Activated effector memory CD4-positive, alpha-beta T cell treated with anti-CD3 and anti-CD28 coated beads, Interleukin-2, amount 50 U/mL, for 16 hours (primary cell): ENCODE results near the gene ODC1.
A peak's percentile ranks its signal among the peaks of the same experiment; 100 is the strongest.
"Not testable (repeated sequence)": the region's sequence is repeated elsewhere in the genome, so short reads cannot be mapped to it uniquely, and the experiment has no call there.

Source experiments
- DNase-seq: peaks from one replicate; pipeline ENCODE4 v3.0.0-alpha.2; 2020

Gene ODC1

DNA sequence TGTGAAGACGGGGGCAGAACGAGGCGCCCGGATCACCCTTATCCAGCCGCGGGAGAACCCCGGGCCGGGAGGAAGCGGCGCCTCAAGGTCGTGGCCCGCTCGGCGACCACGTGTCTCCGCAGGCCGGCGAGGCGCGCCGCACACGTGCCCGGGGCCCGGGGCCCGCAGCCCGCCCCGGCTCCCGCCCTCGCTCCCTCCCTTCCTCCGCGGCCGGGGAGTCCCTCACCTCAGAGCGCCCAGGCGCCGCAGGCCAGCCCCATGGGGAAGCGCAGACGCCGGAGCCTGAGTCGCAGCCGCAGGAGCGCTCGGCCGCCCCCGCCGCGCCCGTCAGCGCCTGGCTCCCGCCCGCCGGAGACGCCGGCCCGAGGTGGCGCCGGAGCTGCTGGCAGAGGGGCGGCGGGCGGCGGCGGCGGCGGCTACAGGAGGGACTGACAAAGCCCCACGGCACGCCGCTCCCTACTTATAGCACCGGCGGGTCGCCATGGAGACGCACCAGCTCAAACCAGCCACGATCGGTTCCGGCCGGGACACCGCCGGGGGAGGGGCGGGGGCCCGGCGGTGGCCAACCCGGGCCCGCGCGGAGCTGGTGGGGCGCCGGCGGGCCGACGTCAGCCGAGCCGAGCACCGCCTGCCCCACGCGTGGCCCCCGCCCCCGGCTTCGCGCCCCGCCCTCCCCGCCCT, at the start of gene ODC1:
TSS of gene ODC1 (minus strand) at position 433 of the 681 bp plus-strand sequence. CDS start 3,295 bp downstream, outside the sequence.
- peak; percentile 100 for DNase-seq

DNA sequence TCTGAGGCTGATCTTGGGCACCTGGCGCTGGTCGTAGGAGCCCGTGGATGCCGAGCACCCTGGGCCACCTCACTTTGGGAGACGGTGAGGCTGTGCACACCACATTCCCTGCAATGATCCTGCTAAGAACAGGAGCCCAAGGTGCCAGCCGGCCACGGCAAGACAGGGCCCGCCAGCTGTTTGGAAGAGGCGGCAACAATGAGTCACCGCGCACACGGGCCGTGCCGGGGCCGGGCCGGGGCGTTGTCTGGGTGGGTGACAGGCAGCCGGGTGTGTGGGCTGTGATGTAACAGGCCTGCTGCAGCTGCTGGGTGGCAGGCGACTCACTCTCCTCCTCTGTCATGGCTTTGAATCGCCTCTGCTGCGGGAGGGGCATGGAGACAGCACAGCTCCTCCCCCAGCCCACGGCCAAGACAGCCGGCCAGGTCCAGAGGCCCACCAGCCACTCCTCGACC, 49.7 kb upstream of the ODC1 start:
- peak; percentile 89 for DNase-seq

DNA sequence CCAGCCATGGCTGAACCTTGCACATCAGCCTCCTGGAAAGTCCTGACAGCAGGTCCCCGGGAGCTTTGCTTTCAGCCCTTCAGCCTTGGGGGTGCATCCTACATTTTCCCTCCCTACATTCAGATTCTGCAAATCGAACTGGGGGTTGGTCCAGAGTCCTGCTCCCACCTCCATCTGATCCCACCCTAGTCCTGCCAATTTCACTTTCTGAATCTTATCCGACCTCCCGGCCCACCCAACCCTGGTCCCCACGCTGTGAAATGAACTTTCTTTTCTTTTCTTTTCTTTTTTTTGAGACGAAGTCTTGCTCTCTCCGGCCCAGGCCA, 47.8 kb upstream of the ODC1 start:
- DNase-seq: peak; percentile 44

DNA sequence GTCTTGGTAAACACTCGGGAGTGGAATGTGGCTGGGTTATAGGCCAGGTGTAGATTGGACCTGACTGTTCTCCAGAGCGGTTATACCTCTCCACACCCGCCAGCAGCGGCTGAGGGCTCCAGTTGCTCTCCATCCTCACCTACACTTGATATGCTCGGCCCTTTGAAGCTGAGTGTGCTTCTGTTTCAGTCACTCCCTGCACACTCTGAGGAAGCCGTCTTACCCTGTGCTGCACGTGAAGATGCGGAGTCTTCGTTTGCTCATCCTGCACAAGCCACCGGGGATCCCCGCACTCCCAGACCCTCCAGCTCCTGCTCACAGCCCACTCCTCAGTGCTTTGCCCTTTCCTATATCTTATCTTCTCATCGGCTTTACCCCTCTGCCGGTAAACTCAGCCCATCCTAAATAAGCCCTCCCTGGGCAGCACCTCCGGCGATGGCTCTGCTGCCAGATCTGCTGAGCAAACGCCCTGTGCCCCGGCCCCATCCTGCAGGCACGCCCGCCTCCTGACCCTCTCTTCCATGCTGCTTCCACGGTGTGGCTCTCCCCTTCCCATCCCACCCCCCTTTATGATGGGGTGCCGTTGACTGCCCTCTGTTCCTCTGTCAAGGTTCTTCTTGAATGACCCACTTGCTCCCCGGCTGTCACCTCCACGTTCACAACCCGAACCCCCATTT, 47.3 kb upstream of the ODC1 start:
- DNase-seq: peak; percentile 57

DNA sequence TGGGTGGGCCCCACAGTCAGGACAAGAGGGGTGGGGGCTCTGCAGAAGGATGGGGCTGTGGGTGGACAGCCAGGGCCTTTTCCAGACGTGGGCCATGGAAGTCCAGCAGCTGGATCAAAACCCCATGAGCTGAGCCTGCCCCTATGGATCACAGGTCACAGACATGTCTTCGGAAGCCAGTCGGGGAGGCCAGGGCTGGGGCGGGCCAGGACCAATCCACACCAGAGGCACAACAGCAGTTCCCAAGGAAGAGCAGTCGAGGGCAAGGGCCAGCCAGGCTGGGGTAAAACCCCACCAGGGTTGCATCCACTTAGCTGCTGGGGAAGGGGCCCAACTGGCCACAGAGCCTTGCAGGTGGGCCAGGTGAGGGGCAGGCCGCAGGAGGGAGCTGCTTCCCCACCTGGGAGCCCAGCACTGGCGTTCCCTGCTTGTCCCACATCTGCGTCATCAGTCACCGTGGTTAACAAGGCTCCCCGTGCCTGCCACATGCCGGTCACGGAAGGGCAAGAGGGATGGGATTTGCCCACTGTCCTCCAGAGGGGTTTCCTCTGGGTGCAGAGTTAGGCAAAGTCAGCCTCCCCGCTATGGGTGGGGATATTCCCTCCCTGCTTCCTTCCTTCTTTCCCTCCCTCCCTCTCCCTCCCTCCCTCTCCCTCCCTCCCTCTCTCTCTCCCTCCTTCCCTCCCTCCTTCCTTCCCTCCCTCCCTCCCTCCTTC, 46.4 kb upstream of the ODC1 start:
- DNase-seq: peak; percentile 61

DNA sequence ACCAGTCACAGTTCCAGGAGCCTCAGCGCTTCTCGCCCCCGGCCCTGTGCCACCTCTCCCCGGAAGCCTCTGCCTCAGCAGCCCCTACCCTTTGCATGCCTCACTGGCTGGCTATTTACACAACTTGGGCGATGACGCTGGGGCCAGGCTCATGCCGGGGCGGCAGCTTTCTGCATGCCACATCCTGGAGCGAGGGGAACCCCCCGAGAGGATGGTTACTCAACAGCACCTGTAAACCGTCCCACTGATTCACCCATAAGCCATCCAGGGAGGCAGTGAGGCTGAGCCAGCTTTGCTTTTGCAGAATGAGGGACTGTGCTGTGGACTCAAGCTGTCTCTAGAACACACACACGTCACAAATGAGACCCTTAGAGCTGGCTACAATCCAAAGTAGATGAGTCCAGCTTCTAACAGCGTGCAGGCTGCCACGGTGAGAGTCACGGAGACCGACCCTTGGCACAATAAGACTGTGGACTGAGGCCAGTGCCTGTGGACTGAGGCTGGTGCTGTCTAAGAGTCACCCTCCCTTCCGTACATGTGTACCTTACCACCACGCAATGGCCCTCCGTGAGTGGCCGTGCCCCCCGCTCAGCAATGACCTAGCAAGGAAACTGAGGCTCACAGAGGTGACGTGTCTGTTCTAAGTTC, 45.6 kb upstream of the ODC1 start:
- peak; percentile 95 for DNase-seq

DNA sequence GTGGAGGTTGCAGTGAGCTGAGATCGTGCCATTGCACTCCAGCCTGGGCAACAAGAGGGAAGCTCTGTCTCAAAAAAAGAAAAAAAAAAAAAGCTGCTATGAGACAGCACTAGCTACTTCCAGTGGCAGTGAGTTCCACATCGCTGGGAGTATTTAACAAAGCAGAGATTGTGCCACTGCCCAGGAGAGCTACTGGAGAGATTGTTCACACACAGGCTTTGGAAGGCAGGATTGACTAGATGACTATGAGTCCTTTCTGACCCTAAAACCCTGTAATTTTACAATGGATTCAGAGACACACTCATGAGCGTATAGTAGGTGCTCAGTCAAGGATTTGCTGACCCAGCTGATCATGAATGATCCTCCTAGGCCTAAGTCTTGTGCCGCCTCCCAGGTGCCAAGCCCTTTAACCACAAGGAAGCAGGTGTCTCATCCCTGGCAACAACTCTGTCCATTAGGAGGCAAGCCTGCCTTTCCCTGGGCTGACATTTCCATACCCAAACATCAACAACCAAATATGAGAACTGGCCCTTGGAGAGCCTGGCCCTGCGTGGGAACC, 45.0 kb upstream of the ODC1 start:
- DNase-seq: peak; percentile 52

DNA sequence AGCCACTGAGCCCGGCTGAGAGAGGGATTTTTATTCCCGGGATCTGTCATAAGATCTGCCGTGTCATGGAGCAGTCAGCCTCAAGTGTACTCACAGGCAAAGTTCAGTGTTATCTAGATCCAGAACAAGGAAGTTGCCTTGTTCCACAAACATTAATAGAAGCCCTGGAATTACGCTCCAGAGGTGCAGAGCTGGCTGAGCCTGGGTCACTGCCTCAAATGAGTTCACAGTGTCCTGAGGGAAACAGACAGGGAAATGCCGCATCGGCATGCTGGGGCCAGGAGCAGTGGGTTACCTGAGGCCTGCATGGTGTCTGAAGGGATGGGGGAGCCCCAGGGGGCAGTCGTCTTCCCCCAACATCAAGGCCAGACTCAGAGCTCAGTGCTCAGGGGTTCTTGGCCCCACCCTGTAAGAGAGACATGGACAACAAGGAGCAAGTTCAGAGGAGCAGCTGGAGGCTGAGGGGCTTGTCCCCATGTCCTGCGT, 42.7 kb upstream of the ODC1 start:
- DNase-seq: peak; percentile 47

DNA sequence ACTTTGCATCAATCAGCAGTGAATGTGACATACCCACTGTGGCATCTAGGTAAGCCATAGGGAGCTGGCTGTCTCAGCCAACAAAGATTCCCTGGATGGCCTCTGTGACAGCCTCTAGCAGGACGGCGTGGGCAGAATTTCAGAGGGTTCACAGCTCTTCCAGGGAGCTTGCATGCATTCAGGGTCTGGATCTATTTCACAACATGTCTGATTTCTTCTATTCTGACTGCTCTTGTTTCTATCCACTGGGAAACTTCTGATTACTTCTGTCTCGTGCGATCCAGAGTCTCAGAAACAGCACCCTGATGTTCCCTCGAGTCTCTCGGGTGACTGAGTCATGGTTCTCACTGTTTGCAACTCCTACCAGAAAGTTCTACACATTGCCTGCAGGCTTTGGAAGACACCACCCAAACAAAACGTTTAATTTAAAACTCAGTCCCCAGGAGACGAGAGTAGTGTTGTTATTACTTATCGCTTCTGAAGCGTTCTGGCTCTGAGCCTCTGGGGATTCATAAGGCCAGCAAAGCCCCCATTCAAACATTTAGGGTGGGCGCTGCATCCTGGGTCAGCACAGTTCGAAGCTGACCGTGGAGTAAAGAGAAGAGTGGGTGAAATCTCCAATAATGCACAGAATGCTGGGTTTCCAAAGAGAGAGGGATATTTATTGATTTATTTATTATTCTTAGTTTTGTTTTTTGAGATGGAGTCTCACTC, 41.9 kb upstream of the ODC1 start:
- no peak for DNase-seq

DNA sequence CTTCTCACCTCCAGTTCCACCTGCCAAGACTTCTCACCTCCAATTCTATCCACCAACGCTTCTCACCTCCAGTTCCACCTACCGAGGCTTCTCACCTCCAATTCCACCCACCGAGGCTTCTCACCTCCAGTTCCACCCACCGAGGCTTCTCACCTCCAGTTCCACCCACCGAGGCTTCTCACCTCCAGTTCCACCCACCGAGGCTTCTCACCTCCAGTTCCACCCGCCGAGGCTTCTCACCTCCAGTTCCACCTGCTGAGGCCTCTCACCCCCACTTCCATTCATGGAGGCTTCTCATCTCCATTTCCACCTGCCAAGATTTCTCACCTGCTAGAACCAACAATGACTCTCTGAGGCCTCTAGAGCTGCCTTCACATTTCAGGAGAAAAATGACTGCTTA, 40.0 kb upstream of the ODC1 start:
- not testable (repeated sequence) for DNase-seq

DNA sequence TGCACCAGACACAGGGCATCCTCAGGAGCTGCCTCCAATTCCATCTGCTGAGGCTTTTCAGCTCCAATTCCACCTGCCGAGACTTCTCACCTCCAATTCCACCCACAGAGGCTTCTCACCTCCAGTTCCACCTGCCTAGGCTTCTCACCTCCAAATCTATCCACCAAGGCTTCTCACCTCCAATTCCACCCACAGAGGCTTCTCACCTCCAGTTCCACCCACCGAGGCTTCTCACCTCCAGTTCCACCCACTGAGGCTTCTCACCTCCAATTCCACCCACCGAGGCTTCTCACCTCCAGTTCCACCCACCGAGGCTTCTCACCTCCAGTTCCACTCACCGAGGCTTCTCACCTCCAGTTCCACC, 39.6 kb upstream of the ODC1 start:
- DNase-seq: peak; percentile 33

DNA sequence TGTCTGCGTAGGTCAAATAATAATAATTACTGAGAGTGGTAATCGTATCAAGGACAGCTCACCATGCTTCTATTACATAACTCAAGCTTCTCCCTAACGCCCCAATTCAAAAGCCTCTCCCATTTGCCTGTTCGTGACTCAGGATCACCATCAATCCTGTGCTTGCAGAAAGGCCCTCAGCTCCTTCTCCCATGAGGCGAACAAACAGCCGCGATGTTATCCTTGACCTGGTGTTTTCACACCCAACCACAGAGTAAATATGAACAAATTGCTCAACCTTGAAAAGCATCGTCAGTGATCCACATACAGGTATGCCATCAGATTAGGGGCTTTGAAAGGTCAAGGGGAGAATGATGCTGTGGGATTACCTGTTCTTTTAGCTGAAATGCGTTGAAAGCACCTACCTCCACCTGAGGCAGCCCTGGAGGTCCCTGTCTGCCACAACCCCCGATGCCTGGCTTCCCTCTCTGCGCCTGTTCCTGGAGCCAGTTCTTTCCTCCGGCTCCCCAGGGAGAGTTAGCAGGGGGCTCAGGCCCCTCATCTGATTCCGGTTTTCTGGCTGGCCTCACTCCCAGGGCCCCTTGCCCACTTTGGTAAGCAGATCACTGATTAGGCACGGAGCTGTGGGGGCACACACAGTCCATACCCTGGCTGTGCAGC, 39.1 kb upstream of the ODC1 start:
- DNase-seq: peak; percentile 33

DNA sequence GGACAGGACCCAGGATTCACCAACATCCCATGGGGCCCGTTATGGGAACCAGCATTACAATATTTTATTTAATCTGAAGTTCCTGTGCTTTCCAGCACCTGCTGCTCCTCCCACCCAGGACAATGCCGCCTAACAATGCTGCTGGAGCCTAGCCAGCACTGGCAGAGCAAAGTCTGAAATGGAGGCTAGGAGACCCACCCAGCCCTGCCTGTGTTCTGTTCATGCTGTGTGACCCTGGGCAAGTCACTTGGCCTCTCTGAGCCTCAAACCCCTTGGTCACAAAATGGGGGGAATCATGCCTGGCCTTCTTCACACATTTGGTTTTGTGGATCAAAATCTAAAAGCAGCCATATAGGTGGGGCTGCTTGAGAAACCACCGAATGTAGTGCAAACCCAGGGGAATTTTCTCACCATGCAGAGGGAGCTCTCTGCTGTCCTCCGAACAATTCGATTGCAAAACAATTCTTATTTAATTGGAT, 38.5 kb upstream of the ODC1 start:
- DNase-seq: peak; percentile 43

DNA sequence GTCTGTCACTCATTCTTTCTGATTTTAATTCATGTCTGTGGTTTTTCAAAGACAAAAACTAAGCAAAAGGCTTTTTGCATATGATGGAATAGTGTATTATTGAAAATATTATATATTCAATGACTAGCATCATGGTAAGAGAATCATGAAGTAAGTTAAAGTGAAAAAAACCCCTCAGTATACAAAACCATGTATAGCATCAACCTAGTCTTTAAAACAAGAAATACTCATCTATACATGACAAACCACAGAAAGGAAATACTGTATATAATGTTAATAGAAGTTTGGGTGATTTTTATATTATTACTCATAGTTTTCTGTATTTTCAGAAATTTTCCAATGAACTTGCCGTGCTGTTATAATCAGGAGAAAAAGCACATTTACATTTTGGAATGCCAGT, 38.0 kb upstream of the ODC1 start:
- no peak for DNase-seq

DNA sequence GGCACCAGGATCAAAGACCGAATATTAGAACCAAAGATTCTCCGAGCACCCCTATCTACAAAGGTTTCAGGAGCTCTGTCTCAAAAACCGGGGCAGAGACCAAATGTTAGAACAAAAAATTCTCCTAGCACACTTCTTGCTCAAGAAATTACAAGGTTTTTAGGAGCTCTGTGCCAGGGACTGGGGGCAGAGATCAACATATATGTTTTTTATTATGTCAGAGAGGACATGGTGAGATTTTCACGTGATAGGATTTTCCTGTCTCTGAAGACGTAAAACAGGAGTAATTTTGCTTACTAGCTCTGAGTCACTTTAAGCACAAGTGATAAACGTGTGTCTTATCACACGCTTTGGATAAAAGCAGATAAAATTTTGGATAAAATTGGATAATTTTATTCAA, 34.8 kb upstream of the ODC1 start:
- DNase-seq: no peak

DNA sequence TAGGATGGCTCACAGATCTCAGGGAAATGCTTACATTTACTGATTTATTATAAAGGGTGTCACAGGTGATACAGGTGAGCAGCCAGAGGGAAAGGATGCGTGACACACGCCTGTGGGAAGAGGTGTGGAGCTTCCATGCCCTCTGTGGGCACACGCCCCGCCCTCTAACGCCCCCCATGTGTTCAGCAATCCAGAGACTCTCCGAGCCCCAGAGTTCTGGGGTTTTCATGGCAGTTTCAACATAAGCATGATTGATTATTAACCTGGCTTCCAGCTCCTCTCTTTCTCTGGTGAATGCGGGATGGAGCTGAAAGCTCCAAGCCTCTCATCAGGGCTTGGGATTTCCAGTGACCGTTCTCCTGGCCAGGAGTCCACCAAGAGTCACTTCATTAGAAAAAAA, 34.3 kb upstream of the ODC1 start:
- DNase-seq: peak; percentile 41

DNA sequence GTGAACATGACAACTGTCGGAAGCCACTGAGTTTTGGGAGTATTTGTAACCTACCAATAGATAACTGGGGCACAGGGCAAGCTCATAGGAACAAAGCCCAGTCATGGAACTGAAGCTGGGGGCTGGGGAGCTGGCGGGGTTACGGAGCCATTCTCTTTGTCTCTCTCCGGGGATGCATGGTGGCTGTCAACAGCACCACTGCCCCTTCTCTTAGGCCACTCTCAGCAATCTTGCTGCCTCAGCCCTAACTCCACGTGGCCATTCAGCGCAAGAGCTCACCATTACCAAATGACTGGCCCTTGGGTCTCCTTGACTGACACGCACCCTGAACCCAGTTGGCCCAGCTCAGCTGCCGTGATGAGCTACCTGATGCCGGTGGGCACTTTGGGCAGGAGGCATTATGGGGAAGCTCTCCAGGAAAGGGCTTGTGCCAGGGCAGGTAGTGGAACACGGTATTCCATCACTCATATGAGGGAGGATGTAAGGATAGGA, 33.6 kb upstream of the ODC1 start:
- DNase-seq: peak; percentile 45

DNA sequence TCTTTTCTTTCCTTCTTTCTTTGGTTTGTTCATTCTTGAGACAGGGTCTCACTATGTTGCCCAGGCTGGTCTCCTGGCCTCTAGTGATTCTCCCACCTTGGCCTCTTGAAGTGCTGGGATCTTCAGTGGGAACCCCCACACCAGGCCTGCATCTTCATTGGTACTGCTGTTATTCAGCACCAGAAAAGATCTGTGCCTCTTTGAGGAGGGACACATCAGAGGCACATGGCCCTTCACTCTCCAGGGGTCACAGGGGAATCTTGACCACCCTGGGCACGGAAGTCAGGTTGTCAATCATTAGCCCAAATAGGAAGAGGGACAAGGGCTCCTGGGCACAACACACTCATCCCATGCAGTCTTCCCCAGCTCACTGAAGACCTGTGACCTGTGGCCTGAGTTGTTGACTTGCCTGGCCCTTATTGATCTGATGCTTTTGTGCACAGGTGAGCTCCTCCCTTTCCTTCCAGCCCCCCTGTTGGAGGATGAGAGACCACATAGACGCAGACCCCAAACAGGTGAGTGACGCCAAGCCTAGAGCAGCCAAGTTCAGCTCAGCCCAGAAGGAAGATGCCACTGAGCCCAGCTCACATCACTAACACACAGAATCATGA, 33.0 kb upstream of the ODC1 start:
- peak; percentile 50 for DNase-seq

DNA sequence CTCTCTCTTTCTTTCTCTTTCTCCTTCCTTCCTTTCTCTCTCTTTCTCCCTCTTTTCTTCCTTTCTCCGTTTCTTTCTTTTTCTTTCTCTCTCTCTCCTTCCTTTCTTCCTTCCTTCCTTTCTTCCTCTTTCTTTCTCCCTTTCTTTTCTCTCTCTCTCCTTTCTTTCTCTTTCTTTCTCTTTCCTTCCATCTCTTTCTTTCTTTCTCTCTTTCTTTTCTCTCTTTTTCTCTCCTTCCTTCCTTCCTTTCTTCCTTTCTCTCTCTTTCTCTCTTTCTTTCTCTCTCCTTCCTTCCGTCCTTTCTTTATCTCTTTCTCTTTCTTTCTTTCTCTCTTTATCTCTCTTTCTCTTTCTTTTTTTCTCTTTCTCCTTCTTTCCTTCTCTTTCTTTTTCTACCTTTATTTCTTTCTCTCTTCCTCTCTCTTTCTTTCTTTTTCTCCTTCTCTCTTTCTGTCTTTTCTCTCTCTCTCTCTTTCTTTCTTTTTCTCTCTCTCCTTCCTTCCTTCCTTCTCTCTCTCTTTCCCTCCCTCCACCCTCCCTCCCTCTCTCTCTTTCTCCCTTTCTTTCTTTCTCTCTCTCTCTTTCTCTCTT, 32.3 kb upstream of the ODC1 start:
- no peak for DNase-seq

DNA sequence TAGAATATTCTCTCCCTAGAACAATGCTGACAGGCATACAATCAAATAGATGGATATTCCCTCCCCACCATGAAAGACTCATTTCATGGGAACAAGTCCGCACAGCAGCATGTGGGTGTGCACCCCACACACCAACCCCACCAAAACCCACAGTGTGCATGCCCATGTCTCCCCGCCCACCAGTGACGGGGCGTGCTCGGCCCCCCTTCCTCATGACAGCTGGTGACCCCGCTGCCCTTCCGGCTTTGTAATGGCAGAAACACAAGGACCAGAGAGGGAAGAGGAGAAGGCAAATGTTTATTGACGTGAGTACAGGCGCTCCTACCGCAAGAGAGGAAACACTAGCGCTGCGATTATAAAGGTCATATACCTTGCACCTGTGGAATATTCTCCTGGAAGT, 30.8 kb upstream of the ODC1 start:
- DNase-seq: peak; percentile 39

DNA sequence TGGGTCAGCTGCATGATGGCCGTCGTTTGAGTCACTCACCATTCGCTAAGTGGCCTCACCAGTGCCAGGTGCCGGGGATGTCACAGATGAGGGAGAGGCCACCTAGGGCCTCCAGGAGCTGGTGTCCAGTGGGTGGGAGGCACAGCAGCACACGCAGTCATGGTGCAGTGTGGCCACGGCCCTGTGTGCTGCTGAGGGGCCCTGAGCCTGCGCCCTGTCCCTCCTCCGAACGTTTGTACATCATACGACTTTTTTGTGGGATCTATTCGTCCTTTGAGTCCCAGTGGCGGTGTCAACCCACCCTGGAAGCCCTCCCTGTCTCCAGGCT, 30.1 kb upstream of the ODC1 start:
- peak; percentile 60 for DNase-seq
